Stimulated activated memory B cell treated with anti-CD40 and anti-IgM and Interleukin-4, amounts not matched to agents 10 μg/mL and 1 μg/mL and 100 μg/mL, for 72 hours (primary cell): ENCODE data around the gene NECAB3.
"Not testable (repeated sequence)": the region's sequence is repeated elsewhere in the genome, so short reads cannot be mapped to it uniquely, and the experiment has no call there.

ENCODE experiments used
- ATAC-seq: fragments of 150-1000 bp; cut with Tn5 transposase; 2 replicates; pipeline ENCODE4 v1.10.0; 2021
- H3K27ac Mint-ChIP-seq: one replicate; pipeline ENCODE4 v1.8.0; 2022; ENCODE audit warnings: mild to moderate bottlenecking, mixed read lengths
- H3K27me3 Mint-ChIP-seq: one replicate; pipeline ENCODE4 v1.8.0; 2022; ENCODE audit warnings: mixed read lengths
- H3K36me3 Mint-ChIP-seq: one replicate; pipeline ENCODE4 v1.8.0; 2022; ENCODE audit warnings: mixed read lengths
- H3K4me1 Mint-ChIP-seq: one replicate; pipeline ENCODE4 v1.8.0; 2022; ENCODE audit warnings: mixed read lengths
- H3K4me3 Mint-ChIP-seq: one replicate; pipeline ENCODE4 v1.8.0; 2022; ENCODE audit warnings: mild to moderate bottlenecking, moderate library complexity, mixed read lengths
- H3K9me3 Mint-ChIP-seq: one replicate; pipeline ENCODE4 v1.8.0; 2022; ENCODE audit warnings: mixed read lengths

The NECAB3 gene

DNA sequence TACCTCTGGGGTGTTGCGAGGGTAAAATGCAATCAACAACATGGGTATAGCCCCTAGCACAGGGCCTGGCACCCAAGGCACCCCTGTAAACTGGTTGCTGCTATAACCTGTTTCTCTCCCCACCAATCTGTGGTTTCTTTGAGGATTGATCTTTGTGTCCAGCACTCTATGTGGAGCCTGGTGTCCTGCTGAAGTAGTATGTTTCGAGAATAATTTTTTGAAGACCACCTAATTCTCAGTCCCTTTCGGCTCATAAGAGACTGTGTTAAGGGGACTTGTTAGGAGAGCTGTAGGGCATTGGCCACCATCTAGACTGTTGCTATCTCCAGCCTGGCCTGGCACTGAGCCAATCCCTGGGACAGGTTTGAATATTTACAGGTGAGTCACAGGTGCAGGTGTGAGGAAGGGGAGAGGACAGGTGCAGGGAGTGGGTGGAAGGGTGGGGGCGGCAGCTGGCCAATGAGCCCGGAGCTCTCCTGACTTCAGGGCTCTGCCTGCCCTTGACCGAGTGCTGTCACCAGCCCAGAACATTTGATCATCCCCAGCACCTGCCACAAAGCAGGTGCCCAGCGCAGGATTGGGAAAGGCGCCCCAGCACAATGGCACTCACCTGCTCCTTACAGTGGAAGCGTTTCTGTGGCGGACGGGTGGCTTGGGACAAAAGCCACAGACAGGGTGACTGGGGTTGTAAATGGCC lies 20.2 kb downstream of the NECAB3 start:
- no peak for ATAC-seq
- Mint-ChIP-seq H3K9me3 (no peaks in the 10 kb centered on the region), H3K27me3 (no peaks in the 10 kb centered on the region), H3K36me3 (peaks cover 3% of the 10 kb centered on the region), H3K27ac (no peak overlapping the region), H3K4me1 (peaks cover 22% of the 10 kb centered on the region), H3K4me3 (no peak overlapping the region)

DNA sequence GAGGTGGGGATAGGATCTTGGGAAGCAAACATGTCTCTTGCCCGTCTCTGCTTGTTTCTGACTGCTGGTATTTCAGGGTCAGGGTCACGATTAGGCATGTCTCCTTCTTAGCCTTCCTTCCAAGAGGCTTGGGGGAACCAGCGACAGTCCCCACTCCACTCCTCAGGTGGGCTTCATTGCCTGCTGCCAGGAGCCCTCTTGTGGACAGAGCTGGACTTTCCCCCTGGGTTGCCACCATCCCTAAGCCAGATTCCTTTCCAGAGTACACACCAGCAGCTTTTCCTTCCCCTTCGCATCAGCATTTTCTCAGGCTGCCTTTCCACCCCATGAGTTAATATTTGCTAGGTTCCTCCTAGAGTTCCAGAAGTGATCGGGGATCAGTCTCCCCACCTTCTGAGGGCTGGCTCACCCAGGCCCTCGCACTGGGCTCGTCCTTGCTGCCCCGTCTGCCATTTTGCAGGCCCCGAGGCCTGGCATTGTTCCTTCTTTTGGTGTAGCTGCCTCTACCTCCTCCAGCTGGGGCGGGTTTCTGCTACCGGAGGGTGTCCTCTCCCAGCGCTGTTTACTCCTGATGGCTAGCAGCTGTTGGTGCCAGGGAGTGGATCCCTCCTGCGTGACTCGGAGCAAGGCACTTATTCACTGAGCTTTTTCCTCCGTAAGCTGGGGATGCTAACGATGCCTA lies 20.9 kb downstream of the NECAB3 start:
- no peak overlapping the region for H3K4me3 Mint-ChIP-seq
- H3K27ac Mint-ChIP-seq, result peak overlapping the region; percentile 79
- peaks cover 24% of the 10 kb centered on the region for H3K4me1 Mint-ChIP-seq
- H3K9me3 Mint-ChIP-seq, result no peaks in the 10 kb centered on the region
- ATAC-seq, result peak; percentile 50
- H3K27me3 Mint-ChIP-seq, result no peaks in the 10 kb centered on the region
- no peaks in the 10 kb centered on the region for H3K36me3 Mint-ChIP-seq

DNA sequence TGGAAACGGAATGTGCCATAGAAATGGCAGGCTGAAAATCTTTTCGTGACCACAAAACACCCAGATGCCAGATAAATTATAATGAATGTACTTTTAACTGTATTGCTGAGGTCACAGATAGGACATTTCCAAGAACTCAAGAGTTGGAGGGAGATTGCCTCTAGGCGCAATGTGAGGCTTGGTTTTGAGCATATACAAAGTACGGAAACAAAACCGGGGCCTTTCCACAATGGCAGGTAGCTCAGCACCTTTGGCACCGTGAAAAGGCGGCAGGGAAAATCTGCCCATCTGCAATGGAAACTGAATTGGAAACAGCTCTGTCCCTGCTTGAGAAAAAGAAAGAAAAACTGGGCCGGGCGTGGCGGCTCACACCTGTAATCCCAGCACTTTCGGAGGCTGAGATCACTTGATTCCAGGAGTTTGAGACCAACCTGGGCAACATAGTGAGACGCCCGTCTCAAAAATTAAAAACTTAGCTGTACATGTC lies 22.6 kb downstream of the NECAB3 start:
- ATAC-seq, result no peak
- no peaks in the 10 kb centered on the region for H3K9me3 Mint-ChIP-seq
- H3K4me3 Mint-ChIP-seq, result no peak overlapping the region
- H3K27me3 Mint-ChIP-seq, result no peaks in the 10 kb centered on the region
- H3K36me3 Mint-ChIP-seq, result no peaks in the 10 kb centered on the region
- no peak overlapping the region for H3K27ac Mint-ChIP-seq
- H3K4me1 Mint-ChIP-seq, result peaks cover 34% of the 10 kb centered on the region

DNA sequence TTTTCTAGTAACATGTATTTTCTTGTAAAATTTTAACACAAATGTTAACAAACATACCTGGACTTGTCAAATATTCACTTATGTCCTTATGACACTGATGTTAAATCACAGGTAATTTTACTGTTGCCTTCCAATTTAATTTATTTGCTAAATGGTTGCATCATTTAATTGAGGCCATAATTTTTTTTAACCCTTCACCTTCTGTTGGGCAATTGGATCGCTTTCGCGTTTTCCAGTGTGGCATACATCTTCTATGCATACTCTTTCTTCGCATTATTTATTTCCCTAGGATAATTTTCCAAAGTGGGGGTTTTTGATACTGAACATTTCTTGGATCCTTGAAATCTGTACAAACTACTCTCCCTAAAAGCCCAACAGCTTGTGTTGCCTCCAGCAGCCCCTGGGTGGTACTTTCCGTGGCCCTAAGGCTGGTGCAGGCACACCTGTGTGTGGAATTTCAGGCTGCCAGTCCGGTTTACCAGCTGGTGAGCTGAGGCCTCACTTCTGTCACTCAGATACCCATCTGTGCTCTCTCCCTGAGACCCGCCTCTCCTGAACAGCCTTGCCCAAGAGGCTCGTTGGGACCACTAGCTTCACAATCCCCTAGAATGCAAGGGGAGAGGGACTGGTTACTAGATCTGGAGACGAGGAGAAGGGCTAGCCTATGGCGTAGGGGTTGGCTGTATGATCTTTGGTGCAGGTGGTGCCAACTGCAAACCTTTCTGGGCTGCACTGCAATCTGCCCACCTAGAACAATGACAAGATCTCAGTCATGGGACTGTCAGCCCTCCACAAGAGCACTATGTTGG lies 23.3 kb downstream of the NECAB3 start:
- H3K27ac Mint-ChIP-seq, result no peak overlapping the region
- no peaks in the 10 kb centered on the region for H3K27me3 Mint-ChIP-seq
- H3K9me3 Mint-ChIP-seq, result no peaks in the 10 kb centered on the region

DNA sequence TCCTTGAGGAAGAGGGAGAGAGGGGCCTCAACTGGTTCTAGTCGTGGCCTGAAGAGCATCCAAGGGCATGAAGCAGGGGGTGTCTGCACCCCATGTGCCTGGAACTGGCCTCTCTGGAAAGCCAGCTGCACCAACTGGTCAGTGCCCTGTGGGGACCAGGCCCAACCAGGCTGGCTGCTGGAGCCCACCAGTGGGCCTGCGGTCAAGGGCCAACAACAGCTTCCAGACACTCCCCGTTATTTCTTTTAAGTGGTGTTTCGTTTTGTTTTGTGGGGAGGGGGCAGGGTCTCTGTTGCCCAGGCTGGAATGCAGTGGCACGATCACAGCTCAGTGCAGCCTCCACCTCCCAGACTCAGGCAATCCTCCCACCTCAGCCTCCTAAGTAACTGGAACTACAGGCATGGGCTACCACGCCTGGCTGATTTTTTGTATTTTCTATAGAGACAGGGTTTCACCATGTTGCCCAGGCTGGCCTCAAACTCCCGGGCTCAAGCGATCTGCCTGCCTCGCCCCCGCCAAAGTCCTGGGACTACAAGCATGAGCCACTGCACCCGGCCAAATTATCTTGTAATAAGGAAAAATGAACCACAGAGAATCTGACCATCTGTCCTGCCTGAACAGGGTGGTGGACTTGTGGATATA lies 24.0 kb downstream of the NECAB3 start:
- H3K4me3 Mint-ChIP-seq, result no peak overlapping the region
- peaks cover 34% of the 10 kb centered on the region for H3K4me1 Mint-ChIP-seq
- ATAC-seq, result no peak
- H3K27me3 Mint-ChIP-seq, result no peaks in the 10 kb centered on the region
- no peak overlapping the region for H3K27ac Mint-ChIP-seq
- H3K36me3 Mint-ChIP-seq, result peaks cover 12% of the 10 kb centered on the region
- no peaks in the 10 kb centered on the region for H3K9me3 Mint-ChIP-seq

More for the DNA sequence above, 23.3 kb downstream of the NECAB3 start:
- Mint-ChIP-seq H3K4me1 (peaks cover 34% of the 10 kb centered on the region), H3K4me3 (no peak overlapping the region), H3K36me3 (peaks cover 5% of the 10 kb centered on the region)
- ATAC-seq, result no peak

DNA sequence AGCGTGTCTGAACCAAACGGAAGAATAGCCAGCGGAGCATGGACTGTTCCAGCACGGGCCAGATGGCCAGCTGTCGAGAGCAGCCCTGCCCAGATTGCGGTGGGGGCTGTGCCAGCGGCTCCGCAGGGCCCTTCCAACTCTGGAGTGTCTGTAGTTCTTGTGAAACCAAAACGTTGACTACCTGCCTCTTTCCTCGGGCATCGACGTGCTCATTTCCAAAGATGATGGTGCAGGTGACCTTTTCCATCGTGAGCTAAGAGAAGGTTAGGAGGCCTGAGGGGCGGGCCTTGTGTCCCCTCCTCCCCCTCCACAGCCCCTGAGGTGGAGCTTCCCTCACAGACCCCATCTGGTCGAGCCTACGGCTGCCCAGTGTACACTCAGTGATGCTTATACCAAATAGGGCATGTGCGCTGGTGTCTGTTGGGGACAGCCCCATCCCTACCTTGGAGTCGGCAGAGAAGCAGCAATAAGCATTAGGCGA lies 25.0 kb downstream of the NECAB3 start:
- Mint-ChIP-seq H3K27me3 (no peaks in the 10 kb centered on the region), H3K27ac (no peak overlapping the region), H3K9me3 (no peaks in the 10 kb centered on the region), H3K36me3 (peaks cover 20% of the 10 kb centered on the region), H3K4me1 (peaks cover 34% of the 10 kb centered on the region), H3K4me3 (no peak overlapping the region)
- ATAC-seq, result no peak

DNA sequence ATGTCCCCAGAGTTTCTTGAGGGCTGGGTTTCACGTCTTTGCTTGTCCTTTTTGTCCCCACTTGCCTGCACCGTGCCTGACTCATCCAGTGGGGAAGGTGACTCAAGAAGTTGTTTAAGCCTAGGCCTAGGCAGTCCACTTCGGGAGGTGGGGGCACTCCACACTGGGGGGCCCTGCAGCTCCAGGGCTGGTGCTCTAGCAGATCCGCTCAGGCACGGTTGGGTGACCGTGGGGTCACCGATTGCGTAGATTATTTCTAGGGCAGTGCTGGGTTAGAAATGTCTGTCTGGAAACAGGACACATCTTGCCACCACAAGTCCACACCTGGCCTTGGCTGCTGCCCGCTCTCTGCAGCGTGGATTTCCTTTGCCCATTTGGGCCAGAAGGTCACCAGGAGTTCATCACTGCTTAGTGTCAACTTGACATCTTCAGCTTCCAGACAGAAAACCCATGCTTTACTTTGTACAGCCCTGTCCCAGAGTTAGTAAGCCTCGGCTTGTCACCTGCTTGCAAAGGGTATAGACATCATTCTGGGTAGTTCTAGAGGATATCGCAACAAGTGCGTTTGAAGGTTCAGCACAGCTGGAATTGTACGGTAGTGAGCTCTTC lies 25.7 kb downstream of the NECAB3 start:
- H3K27me3 Mint-ChIP-seq, result no peaks in the 10 kb centered on the region
- peak; percentile 5 for ATAC-seq
- H3K4me1 Mint-ChIP-seq, result peaks cover 30% of the 10 kb centered on the region
- H3K36me3 Mint-ChIP-seq, result peaks cover 20% of the 10 kb centered on the region
- H3K27ac Mint-ChIP-seq, result no peak overlapping the region
- H3K4me3 Mint-ChIP-seq, result no peak overlapping the region
- no peaks in the 10 kb centered on the region for H3K9me3 Mint-ChIP-seq

DNA sequence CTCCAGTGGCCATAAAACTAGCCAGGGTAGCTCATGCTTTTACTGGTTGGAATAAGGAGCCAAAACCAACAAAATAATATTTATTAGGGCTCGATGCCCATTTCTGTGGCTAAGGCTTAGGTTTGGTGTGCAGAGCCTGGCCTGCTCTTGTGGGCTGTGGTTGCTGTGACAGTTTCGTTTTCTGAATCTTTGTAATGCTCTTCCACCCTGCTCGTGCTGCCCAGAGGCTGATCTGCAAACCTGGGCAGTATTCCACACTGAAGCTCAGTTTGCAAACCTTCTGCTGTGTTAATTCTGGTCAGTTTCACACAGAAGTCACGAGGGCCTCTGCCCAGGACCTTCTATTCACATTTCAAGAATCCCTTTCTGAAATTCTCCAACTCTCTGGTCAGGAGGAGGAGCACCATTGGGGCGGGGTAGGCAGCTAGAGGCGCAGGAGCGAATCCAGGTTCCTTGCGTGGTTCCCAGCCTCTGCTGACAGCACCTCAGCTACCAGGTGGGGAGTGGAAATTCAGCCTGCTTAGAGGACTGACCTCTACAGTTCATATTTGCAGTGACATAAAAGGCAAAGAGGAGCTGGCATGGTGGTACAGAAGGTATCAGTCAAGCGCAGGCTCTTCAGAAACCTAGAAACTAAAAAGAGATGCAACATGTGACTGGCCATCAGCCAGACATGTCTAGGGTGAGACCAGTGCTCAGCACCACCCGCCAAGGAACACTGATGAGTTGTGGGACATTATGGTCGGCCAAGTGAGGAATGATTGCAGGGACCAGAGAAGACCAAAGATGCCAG lies 26.4 kb downstream of the NECAB3 start:
- Mint-ChIP-seq H3K9me3 (no peaks in the 10 kb centered on the region), H3K27ac (no peak overlapping the region), H3K4me3 (no peak overlapping the region), H3K27me3 (no peaks in the 10 kb centered on the region), H3K36me3 (peaks cover 20% of the 10 kb centered on the region), H3K4me1 (peaks cover 23% of the 10 kb centered on the region)
- ATAC-seq, result peak; percentile 60

DNA sequence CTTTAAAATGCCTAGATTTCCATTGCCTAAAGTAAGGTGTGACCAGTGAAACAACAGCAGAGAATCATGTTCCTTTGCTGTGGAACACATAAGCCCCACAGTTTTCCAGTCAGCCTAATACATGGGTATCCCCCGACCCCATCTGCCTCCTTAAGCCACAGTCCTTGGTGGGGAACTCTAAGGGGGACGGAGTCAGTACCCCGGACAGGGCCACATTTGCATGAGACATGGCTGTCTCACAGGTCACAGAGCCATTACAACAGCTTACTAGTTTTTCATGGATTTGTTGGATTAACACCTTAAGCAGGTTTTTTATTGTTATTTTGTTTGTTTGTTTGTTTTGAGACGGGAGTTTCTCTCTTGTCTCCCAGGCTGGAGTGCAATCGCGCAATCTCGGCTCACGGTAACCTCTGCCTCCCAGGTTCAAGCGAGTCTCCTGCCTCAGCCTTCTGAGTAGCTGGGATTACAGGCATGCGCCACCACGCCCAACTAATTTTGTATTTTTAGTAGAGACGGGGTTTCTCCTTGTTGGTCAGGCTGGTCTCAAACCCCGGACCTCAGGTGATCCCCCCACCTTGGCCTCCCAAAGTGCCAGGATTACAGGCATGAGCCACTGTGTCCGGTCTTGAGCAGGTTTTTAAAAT lies 27.1 kb downstream of the NECAB3 start:
- not testable (repeated sequence) for H3K9me3 Mint-ChIP-seq, H3K27ac Mint-ChIP-seq, ATAC-seq, H3K4me3 Mint-ChIP-seq, H3K27me3 Mint-ChIP-seq
- Mint-ChIP-seq H3K36me3 (peaks cover 20% of the 10 kb centered on the region), H3K4me1 (peaks cover 16% of the 10 kb centered on the region)

DNA sequence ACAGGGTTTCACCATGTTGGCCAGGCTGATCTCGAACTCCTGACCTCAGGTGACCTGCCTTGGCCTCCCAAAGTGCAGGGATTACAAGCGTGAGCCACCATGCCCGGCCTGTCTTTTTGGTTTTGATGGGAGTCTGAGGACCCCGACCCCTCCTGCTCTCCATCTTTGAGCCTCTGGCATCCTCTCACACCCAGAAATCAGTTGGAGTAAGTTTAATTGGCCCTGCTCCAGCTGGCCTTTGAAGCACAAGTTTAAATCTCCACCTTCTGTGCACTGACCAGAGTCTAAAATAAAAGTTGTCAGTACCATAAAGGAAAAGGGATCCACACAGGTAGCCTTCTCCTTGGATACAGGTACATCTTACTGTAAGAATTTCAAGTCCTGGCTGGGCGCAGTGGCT lies 28.0 kb downstream of the NECAB3 start:
- no peaks in the 10 kb centered on the region for H3K27me3 Mint-ChIP-seq
- H3K4me1 Mint-ChIP-seq, result peaks cover 12% of the 10 kb centered on the region
- no peaks in the 10 kb centered on the region for H3K9me3 Mint-ChIP-seq
- no peak overlapping the region for H3K4me3 Mint-ChIP-seq
- H3K36me3 Mint-ChIP-seq, result peaks cover 23% of the 10 kb centered on the region
- no peak overlapping the region for H3K27ac Mint-ChIP-seq
- no peak for ATAC-seq

DNA sequence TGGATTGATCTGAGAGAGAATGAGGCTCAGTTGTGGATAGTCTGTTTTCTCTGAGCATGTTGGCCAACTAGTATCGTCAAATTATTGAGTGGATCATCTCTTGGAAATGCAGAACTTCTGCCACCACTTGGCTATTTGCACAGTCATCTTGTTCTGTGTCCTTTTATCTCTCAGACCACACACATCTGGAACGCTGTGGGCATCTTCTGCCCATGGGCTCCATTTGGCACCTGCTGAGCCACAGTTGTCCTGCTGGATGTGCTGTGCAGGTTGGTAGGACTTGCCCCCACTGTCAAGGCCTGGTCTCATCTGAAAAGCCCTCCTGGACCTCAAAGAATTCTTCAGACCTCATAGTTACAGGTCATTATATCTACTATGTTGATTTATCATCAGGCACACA lies 28.8 kb downstream of the NECAB3 start:
- Mint-ChIP-seq H3K4me1 (peaks cover 12% of the 10 kb centered on the region), H3K27me3 (no peaks in the 10 kb centered on the region), H3K9me3 (no peaks in the 10 kb centered on the region), H3K36me3 (peaks cover 31% of the 10 kb centered on the region), H3K4me3 (no peak overlapping the region), H3K27ac (no peak overlapping the region)
- ATAC-seq, result no peak

DNA sequence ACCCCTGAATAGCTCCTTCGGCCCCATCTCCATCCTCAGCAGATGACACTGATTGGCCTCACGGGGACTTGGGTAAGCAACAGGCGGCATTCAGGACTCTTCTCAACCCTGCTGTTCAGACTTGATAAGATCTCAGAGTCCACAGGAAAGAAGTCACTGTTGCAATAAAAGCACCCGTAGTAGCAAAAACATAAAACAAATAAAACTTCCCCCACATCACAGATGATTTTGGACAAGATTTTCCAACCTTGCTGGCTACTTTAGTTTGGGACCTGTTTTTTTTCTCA lies 29.2 kb downstream of the NECAB3 start:
- no peaks in the 10 kb centered on the region for H3K27me3 Mint-ChIP-seq
- no peak overlapping the region for H3K4me3 Mint-ChIP-seq
- no peak for ATAC-seq
- H3K4me1 Mint-ChIP-seq, result peaks cover 12% of the 10 kb centered on the region
- H3K9me3 Mint-ChIP-seq, result no peaks in the 10 kb centered on the region
- H3K36me3 Mint-ChIP-seq, result peaks cover 34% of the 10 kb centered on the region
- no peak overlapping the region for H3K27ac Mint-ChIP-seq

DNA sequence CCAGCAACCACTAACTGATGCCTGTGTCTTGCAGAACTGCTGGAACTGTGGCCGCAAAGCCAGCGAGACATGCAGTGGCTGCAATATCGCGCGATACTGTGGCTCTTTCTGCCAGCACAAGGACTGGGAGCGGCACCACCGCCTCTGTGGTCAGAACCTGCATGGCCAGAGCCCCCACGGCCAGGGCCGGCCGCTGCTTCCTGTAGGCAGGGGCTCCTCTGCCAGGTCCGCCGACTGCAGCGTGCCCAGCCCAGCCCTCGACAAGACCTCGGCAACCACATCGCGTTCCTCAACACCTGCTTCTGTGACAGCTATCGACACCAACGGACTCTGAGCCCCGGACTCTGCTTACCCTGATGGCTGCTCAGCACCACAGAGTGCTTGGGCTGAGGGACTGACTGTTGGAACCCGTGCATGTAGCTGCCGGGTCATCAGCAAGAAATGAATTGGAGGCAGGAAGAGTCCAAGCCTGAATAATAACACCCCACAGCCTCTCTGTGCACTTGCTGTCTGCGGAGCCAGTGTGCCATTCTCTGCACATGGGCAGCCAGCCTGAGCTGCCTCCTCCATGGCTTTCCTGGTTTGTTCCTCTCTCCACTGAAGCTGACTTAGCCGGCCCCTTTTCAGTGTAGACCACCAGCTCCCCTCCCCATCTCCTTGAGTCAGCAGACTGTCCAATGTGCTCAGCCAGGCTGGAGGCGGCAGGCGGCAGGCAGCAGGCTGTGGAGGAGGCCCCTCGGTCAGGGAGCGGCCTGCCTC lies 29.7 kb downstream of the NECAB3 start:
- Mint-ChIP-seq H3K9me3 (no peaks in the 10 kb centered on the region), H3K27ac (no peak overlapping the region), H3K36me3 (peaks cover 39% of the 10 kb centered on the region), H3K4me3 (no peak overlapping the region), H3K27me3 (no peaks in the 10 kb centered on the region), H3K4me1 (peaks cover 12% of the 10 kb centered on the region)
- ATAC-seq, result no peak
